ENCODE data around the gene SUPT20H.
"Not testable (repeated sequence)": the region's sequence is repeated elsewhere in the genome, so short reads cannot be mapped to it uniquely, and the experiment has no call there.

Gene SUPT20H

DNA sequence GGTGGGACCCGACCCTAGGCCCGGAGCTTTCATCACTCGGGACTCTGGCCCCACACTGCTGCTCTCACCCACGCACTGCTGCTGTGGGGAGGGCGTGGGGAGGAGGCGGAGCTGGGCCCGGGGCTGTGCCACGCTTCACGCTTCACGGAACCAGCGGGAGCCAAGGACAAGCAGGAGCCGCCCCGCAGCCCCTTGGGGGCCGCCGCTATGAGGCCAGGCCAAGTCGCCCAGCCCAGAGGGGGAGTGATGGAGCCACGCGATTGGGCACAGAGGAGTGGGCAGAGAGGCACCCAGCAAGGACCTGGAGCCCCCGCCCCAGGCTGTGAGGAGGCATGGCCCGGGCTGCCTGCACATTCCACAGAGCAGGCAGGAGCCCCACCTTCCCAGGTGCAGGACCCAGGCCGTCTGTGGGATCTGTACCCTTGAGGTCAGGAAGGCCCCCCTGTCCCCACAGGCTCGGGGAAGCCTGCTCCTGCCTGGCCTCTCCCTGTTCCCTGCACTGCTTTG lies 10.2 kb upstream of the SUPT20H start:
- no peak for ATAC-seq

DNA sequence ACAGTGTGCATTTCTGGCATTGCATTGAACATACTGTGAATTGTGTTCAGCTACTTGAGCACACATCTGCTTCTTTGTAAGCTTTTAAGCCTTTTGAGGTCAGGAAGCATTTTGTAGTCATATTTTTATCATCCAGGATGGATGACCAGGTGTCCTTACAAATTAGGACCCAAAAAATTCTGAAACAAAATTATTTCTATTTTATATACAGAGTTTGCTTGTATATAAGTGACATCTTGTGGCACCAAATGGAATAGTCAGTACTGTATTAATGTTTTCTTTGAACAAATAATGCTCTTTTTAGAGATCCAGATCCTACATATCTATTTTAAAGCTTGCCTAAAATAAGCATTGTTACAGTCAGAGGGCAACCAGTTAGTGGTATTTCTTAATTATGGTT lies 9.5 kb upstream of the SUPT20H start:
- ATAC-seq, result no peak

DNA sequence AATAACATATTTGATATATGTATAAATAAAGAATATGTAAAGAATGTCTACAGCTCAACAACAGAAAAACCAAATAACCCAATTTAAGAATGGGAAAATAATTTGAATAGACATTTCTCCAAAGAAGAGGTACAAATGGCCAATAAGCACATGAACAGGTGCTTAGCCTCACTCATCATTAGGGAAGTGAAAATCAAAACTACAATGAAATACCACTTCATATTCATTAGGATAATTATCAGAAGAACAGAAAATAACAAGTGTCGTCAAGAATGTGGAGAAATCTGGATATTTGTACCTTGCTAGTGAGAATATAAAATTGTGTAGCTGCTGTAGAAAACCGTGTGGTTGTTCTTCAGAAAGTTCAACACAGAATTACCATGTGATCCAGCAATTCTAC lies 8.4 kb upstream of the SUPT20H start:
- ATAC-seq, result no peak

DNA sequence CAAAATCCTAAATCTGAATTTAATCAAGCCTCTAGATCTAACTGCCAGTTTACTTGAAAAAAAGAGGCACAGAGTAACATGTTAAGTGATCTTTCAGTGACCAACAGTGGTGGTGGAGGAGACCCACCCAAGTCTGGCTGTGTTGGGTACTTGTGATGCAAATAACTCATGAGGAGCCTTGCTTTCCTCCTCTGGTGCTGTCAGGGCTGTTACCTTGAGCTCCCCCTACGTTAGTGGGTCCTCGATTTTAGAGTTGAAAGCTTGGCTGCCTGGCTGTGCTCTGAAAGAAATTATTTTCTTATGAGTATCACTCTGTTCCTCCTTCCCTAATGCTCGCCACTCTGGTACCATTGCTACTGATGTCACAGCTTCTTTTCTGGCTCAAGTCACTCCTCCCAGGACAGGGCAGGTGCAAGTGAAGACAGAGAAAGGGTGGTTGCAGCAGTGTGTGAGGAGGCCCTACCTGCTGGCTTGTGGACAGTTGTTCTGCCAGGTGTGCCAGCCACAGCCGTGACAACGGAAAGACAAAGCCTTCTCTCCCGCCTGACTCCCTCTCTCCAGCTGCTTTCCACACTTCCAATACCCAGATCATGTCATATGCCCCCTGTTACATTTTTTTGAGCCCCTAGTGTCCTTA lies 6.5 kb upstream of the SUPT20H start:
- no peak for ATAC-seq

DNA sequence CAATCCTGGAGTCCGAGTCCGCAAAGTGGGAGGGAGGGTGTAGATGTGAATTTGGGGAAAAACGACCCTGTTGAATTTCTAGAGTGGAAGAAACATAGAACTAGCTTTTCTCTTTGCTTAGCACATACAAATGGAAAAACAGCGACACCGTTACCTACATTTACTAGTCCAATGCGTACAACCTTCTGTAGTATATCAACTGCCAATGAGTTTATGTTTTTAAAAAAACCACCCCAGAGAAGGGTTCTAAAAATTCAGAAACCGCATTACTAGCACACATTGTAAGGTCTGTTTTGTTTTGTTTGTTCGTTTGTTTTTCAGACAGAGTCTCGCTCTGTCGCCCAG lies 332 bp upstream of the SUPT20H start:
- peak; percentile 7 to 21 for ATAC-seq

DNA sequence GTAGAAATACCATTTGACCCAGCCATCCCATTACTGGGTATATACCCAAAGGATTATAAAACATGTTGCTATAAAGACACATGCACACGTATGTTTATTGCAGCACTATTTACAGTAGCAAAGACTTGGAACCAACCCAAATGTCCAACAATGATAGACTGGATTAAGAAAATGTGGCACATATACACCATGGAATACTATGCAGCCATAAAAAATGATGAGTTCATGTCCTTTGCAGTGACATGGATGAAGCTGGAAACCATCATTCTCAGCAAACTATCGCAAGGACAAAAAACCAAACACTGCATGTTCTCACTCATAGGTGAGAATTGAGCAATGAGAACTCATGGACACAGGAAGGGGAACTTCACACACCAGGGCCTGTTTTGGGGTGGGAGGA lies 3.3 kb downstream of the SUPT20H start:
- not testable (repeated sequence) for ATAC-seq

DNA sequence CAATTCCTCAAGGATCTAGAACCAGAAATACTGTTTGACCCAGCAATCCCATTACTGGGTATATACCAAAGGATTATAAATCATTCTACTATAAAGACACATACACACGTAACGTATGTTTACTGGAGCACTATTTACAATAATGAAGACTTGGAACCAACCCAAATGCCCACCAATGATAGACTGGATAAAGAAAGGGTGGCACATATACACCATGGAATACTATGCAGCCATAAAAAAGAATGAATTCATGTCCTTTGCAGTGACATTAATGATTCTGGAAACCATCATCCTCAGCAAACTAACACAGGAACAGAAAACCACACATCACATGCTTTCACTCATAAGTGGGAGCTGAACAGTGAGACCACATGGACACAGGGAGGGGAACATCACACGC lies 6.4 kb downstream of the SUPT20H start:
- not testable (repeated sequence) for ATAC-seq

DNA sequence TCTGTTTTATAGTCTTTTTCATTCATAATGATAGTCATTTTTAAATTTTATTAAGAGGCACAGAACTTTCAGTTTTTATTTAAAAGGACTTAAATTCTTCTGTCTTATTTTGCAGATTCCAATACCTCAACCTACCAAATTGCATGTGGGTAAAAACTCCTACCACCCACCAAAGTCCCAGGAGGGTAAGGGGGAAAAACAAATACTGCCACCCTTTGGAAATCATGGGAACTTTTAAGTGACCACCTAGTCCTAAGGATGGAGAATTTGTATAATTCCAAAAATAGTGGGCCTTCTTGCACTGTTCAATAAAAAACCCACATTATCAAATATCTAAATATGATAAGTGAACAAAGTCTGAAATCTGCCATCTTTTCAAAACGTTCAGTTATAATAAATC lies 9.7 kb downstream of the SUPT20H start:
- no peak for ATAC-seq

DNA sequence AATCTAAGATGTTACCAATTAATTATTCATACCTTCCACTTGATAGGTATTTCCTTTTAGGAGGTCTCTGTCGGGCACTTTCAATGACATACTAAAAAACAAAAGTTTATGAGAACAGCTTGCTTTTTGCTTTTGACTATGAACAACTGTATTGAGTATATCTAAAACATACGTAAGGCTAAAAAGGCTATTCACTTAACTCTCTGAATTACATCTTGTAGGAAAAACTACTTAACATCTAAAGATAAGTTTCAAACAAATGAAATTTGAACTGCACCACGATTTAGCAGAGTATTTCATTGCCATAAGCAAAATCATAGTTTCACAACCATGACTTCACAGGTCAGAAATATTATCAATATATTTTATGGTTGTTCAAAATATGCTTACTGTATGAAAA lies 11.6 kb downstream of the SUPT20H start:
- ATAC-seq, result no peak

DNA sequence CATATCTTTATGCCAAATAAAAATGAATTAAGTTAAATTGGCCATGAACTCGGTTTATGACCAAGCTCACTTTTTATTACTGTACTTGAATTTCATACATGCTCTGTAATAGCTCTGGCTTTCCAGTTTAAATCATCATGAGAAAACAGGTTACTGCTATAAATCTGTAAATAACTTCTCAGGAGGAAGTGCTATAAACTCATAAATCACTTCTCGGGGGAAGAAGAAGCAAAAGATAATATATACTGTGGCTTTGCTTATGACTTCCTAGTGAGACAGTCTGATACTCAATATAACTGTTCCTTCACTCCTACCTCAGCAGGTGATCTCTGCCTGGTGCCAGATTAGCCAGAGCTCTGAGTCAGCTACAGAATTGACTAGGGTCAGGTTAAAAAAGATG lies 12.5 kb downstream of the SUPT20H start:
- ATAC-seq, result no peak

DNA sequence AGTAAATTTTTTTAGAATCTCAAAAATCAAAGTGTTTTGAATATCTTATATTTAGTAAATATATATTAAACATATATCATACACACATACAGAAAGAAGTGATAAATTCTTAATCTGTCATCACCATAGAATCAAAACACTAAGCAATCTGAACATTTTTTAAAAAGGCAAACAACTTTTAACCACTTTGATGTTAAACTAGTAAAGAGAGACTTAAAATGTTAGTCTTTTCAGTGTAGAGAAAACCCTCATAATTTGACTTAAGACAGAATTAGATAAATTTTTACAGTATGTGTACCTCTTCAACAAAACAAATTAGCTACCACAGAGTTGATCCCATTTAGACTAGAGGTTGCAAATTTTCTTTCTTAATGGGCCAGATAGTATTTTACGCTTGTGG lies 13.4 kb downstream of the SUPT20H start:
- ATAC-seq, result no peak

DNA sequence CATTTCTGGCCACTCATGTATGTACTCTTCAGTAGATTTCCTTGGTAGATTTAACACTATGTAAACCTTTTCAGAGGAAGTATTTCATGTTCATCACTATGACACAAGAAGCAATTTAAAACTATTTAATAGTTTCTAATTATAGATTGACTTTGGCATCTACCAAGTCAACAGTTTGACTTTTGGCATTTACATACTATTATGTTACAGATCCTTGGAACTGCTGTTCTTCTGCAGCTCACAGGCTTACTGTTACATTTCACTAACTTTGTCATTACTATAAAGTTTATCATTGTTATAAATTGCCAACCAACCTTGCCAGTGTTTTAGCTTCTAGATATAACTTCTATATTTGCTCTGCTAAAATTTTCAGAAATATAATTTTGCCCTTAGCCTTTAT lies 18.7 kb downstream of the SUPT20H start:
- no peak for ATAC-seq

DNA sequence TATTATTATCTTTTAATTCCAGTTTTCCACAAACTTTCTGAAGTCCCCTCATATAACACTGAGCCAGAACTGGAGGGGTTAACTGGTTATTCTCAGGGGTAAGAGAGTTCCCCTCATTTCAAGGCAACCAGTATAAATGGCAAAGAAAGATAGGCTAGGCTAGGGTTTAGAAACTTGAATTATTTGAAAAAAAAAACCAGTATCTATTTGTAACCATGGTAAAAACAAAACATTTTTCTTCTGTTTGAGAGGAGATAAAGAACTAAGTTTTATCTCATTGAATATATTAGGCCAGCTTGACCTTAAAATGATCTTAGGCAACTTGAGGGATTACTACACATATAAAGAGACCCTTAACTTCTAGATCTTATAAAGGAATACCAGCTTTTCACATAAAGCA lies 19.6 kb downstream of the SUPT20H start:
- ATAC-seq, result no peak

DNA sequence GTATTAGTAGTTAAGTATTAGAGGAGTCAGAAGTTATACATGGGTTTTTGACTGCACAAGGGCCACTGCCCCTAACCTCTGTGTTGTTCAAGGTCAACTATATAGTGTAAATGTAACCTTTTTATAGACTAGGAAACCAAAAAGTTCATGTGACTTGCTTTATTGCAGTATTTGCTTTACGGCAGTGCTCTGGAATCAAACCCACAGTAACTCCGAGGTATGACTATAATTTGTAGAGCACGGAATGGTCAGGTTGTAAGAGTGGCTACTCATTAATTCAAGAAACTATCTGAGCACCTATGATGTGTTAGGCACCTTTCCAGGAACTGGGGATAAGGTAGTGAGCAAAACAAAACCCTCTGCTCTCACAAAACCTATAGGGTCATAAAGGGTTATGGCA lies 22.2 kb downstream of the SUPT20H start:
- no peak for ATAC-seq

DNA sequence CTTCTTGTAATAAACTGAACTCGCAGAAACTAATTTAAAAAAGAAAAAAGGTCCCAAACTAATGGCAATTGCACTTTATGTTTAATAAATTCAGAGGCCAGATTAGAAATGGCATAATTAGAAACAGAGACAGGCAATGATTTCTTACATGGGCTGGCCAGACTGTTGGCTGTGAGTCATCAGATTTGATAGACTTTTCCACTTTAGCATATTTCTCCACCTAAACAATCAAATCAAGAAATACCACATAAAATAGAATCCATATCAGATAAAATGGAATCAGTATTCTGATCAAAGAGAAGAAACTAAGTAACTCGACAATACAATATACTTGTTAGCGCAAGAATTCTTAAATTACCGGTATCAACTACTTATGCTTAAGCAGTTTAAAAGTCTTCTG lies 29.9 kb downstream of the SUPT20H start:
- ATAC-seq, result no peak

DNA sequence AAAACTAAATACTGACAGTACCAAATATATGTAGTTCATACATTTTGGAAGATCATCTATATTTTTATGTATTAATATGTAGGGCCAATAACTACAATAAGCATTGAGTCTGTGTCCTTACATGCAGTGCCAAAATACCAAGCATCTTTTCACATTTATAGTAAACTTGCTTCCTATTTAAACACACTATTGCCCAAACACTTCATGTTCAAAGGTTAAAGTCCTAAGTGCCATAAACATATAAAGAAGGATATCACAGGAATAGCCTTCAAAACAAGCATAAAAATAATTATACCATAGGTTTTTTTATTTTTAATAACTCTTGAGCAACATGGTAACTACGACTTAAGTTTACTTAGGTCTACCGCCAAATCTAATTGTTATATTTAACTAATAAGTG lies 31.8 kb downstream of the SUPT20H start:
- no peak for ATAC-seq

DNA sequence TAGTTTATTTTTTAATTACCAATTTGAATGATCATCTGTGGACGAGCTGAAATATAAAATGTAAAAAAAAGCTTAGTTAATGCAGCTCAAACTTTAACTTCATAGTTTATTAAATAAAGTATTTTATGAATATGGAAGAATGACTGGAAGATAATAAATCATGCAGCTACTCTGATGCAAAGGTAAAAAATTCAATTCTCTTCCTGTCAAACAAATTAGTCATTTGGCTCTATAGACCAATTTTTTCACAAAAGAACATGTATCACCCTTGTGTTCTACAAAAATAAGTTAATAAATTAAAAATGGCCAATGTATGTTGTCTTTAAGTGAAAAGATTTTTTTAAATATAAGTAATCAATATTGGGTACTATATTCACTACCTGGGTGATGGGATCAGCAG lies 32.7 kb downstream of the SUPT20H start:
- no peak for ATAC-seq

DNA sequence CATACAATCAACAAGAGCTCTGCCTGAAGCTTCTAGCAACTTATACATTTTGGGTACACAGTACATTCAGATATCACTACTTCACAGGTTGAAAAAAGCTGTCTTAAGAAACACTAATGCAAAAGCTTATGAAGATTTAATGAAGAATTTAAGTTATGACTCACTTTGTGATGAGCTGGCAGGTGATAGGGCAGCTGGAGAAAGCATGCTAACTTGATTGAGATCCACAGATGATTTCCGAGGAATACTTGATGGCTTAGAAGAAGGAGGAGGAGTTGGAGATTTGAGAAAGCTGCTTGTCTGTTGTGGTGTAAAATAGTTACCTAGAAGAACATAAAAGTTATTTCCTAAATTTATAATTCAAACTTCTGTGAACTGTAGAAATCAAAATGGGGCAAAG lies 35.6 kb downstream of the SUPT20H start:
- no peak for ATAC-seq

DNA sequence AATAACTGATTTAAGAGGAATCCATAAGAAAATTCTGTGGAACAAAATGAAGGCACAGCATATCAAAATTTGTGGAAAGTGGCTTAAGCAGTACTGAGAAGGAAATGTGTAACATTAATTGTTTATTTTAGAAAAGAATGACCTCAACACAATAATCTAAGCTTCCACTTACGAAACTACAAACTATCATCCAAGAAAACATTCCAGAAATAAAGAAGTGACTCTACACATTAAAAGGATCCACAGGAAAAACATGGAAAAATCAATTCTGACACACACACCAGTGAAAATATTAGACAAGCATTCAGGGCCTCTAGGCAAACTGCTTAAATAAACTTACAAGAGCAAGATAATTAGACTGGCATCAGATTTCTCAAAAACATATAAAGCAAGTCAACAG lies 44.9 kb downstream of the SUPT20H start:
- no peak for ATAC-seq

DNA sequence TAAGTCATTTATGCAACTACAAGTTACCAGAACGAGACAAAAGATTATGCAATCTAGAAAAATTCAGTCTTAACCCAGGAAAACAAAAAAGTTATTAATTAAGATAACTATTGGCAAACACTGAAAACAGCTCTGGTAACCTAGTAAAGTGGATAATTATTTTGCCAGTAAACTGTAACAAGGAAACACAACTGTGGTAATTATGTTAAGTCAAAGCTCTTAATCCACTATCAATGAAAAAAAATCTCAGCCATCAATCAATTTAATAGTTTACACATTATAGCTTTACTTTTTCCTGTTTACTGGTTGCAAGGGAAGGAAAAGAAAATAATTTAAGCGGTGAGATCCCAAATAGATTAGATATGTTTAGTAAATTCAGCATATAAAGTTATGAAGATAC lies 47.7 kb downstream of the SUPT20H start:
- ATAC-seq, result no peak

DNA sequence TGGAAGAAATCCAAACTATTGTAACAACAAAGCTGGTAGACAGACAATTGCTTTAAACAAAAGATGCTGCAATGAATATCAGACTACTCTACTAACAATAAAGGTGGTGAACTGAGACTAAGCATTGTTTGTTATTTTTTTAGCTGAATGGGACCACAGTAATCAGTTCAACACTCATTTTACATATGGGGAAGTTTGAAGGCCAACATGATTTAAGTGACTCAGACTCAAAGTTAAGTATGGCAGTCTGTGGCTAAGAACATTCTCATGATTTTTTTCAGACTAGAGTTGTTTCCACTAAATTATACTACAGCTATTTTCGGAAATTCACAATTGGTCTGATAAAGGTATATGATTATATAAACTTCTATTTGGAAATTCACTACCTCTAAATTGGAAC lies 48.5 kb downstream of the SUPT20H start:
- peak in 1 of 2 donors; percentile 45 for ATAC-seq

DNA sequence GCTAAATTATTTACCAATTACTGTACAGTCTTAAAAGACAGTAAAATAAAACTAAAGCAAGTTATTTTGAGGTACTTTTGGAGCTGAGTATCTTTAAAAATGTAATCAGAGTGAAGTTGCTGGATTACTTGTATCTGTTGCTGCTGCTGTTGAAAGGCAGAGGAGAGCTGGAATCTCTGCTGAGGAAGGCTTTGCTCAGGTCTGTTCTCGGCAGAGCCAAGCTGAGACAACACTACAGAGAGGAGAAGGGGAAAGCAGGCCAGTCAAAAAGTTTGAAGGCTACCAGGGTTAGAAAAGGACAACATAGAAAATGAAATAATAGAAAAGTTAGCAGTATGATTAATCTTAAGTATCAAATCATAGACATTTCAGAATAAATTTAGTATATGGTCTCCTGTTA lies 49.1 kb downstream of the SUPT20H start:
- ATAC-seq, result no peak

DNA sequence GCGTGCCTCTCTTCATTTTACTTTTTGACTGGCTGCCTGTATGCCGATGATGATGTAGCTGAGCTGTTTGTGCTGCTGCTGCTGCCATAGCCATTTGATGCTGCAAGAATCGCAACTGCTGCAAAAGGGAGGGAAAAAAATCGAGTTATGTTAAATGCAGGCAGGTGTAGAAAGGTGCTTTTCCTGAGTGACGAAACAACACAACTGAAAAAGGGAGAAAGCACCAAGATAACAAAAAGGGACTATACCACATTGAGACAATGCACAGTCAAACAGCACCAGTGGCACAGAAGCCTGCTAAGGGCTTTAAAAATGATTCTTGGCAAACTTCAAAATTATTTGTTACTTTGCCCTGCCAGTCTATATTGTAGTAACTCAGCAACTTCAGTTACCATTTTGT lies 49.8 kb downstream of the SUPT20H start:
- no peak for ATAC-seq

DNA sequence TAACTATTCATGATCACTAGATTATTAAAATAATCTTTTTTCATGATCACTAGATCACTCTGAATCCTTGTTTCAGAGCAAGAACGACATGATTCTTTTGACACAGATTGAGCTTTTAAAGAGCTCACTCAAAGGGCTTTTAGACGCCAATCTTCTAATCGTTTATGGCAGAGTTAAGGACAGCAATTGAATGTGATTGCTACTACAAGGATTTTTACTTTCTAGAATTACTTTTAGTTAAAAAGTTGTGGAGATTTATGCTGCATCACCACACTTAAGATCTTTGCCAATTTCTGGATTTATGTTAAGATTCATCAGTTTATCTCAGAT lies 57.6 kb downstream of the SUPT20H start:
- no peak for ATAC-seq

DNA sequence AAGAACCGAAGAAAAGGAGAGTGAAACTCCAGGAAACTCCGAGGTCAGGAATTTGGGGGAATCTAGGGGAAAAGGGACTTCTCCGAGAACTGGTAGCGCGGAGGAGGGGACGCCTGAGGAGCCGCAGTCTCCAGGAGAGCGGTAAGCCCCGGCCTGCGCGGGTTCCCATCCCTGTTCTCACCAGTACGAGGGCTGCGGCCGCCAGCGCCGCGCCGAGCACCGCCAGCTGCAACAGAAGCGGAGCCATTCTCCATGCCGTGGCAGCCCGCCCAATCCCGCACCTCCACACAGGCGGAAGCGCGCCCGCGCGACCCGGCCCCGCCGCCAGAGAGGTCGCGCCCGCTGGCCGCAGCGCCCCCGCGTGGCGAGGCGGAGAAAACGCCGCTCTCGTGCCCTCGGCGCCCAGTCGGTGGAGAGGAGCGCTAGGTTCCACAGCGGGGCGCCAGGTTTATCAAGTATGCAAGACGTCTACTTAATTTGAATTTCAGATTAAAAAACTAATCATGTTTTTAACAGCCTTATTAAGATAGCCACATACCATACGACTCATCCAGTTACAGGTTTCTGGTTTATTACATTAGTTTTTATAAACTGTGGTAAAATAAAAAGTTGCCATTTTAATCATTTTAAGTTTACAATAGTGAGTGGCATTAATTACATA lies 60.3 kb downstream of the SUPT20H start, which contains the start of gene ALG5:
ALG5 (minus strand) TSS at position 287 of the 661 bp plus-strand sequence; CDS start at position 247, 40 bp downstream.
- peak; percentile 72 to 75 for ATAC-seq
